ENCODE data around the gene RIMBP2. TPM values are rescaled to one million over a fixed set of nuclear protein-coding genes. Genes with fewer than 3 reads are reported as not detected.
"Not testable (repeated sequence)": the region's sequence is repeated elsewhere in the genome, so short reads cannot be mapped to it uniquely, and the experiment has no call there.

The RIMBP2 gene
- polyA plus RNA-seq, 1 of the 3 experiments (the other 2 are of a cell fraction), result 0.90 TPM

- no peaks in the 10 kb centered on the region for H3K27me3 ChIP-seq (ENCODE audit: insufficient read depth)
- H3K9ac ChIP-seq, result no peak overlapping the region
- H3K4me1 ChIP-seq (ENCODE audit: control insufficient read depth in 1 of 2, insufficient read depth in 2 of 2, low read depth in 1 of 2, low read length in 1 of 2), result peaks cover 0 to 50% of the 10 kb centered on the region in 2 experiments; a peak in 2 of 4 replicates
- H3K4me3 ChIP-seq (ENCODE audit: low read depth in 2 of 2, low read length in 1 of 2), result no peak overlapping the region
- 30% methylated on average over 4 of the region's 4 CpGs for WGBS (ENCODE audit: low lambda C conversion rate)
- peak overlapping the region in 1 of 2 experiments; percentile 95; a peak in 2 of 4 replicates for H3K27ac ChIP-seq (ENCODE audit: low read depth in 2 of 2, low read length in 1 of 2)
- no peak overlapping the region for H3K4me2 ChIP-seq
- H3K9me2 ChIP-seq, result no peaks in the 10 kb centered on the region
- H4K20me1 ChIP-seq (ENCODE audit: insufficient read depth), result no peaks in the 10 kb centered on the region
- no peaks in the 10 kb centered on the region for H3K79me2 ChIP-seq (ENCODE audit: insufficient read depth)
- no peak overlapping the region for H2AFZ ChIP-seq (ENCODE audit: low read depth)
- POLR2A ChIA-PET, result interaction anchor here (1.6 kb wide), 1 partner anchor 46 kb away, joined by 3 read pairs; no protein-coding TSS in a partner anchor
- no peaks in the 10 kb centered on the region for H3F3A ChIP-seq (replicated peaks; ENCODE audit: insufficient read depth)
- no peak for DNase-seq
- CTCF ChIA-PET, result interaction anchor here (0.9 kb wide), 1 partner anchor 30 kb away, joined by 3 read pairs; no protein-coding TSS in a partner anchor
- no peak for TF ChIP-seq FOSL2 (IDR thresholded peaks at IDR 0.05; ENCODE audit: borderline replicate concordance, low read depth)
- no peak for TF ChIP-seq JUND (IDR thresholded peaks at IDR 0.05)
- TF ChIP-seq CHD2 (IDR thresholded peaks at IDR 0.05; ENCODE audit: low read length, partially characterized antibody), result no peak
- no peak for TF ChIP-seq GATA2 (CRISPR knock-in tag; IDR thresholded peaks at IDR 0.05)
- no peak for TF ChIP-seq PBX3 (IDR thresholded peaks at IDR 0.05)
- no peak for TF ChIP-seq EP300 (IDR thresholded peaks at IDR 0.05; ENCODE audit: borderline replicate concordance in 1 of 2, low read depth in 1 of 2, low read length in 1 of 2)
- no peak for TF ChIP-seq USF1 (IDR thresholded peaks at IDR 0.05; ENCODE audit: borderline replicate concordance, low read depth)
- TF ChIP-seq NFIC (IDR thresholded peaks at IDR 0.05; ENCODE audit: borderline replicate concordance), result no peak
- TF ChIP-seq YY1 (IDR thresholded peaks at IDR 0.05; ENCODE audit: low read depth), result no peak
- TF ChIP-seq RFX5 (IDR thresholded peaks at IDR 0.05; ENCODE audit: low read length), result no peak
- no peak for TF ChIP-seq FOXM1 (IDR thresholded peaks at IDR 0.05; ENCODE audit: low read depth)
- no peak for TF ChIP-seq MEF2A (IDR thresholded peaks at IDR 0.05; ENCODE audit: borderline replicate concordance, low read depth)
- no peak for TF ChIP-seq SIN3A (IDR thresholded peaks at IDR 0.05; ENCODE audit: borderline replicate concordance, low read depth, low read length)
- no peak for TF ChIP-seq TEAD4 (IDR thresholded peaks at IDR 0.05; ENCODE audit: borderline replicate concordance, insufficient read depth)
- no peak for TF ChIP-seq IRF3 (IDR thresholded peaks at IDR 0.05; ENCODE audit: low read depth, low read length)
- no peak for TF ChIP-seq RAD21 (IDR thresholded peaks at IDR 0.05; ENCODE audit: low read length)
- TF ChIP-seq MAX (IDR thresholded peaks at IDR 0.05; ENCODE audit: low read depth), result no peak
- no peak for TF ChIP-seq POLR2AphosphoS5 (IDR thresholded peaks at IDR 0.05; ENCODE audit: low read depth, low read length)
- no peak for TF ChIP-seq TAF1 (IDR thresholded peaks at IDR 0.05; ENCODE audit: borderline replicate concordance, low read depth, low read length)
- no peak for TF ChIP-seq TCF12 (IDR thresholded peaks at IDR 0.05)
- no peaks in the 10 kb centered on the region for H3K9me3 ChIP-seq
- H3K36me3 ChIP-seq (replicated peaks in 1 of 2; ENCODE audit: control insufficient read depth in 1 of 2, insufficient read depth in 2 of 2, low read length in 1 of 2), result no peaks in the 10 kb centered on the region
Measured at GRCh38 chr12:130587966-130588365, 128.1 kb downstream of the RIMBP2 start.

- DNase-seq; H3K4me3 ChIP-seq (ENCODE audit: low read depth in 2 of 2, low read length in 1 of 2); H2AFZ ChIP-seq (ENCODE audit: low read depth); H3K27me3 ChIP-seq (ENCODE audit: insufficient read depth); H3K36me3 ChIP-seq (replicated peaks in 1 of 2; ENCODE audit: control insufficient read depth in 1 of 2, insufficient read depth in 2 of 2, low read length in 1 of 2); H3K27ac ChIP-seq (ENCODE audit: low read depth in 2 of 2, low read length in 1 of 2); H4K20me1 ChIP-seq (ENCODE audit: insufficient read depth); H3K9ac ChIP-seq; H3K4me2 ChIP-seq; POLR2A ChIA-PET; H3K9me3 ChIP-seq; H3F3A ChIP-seq (replicated peaks; ENCODE audit: insufficient read depth); H3K79me2 ChIP-seq (ENCODE audit: insufficient read depth); H3K9me2 ChIP-seq; CTCF ChIA-PET: not testable (repeated sequence)
- peaks cover 0 to 19% of the 10 kb centered on the region in 2 experiments; a peak in 2 of 4 replicates for H3K4me1 ChIP-seq (ENCODE audit: control insufficient read depth in 1 of 2, insufficient read depth in 2 of 2, low read depth in 1 of 2, low read length in 1 of 2)
Measured at GRCh38 chr12:130584475-130584874, 131.6 kb downstream of the RIMBP2 start.

Measured in SK-N-SH (cell line).